Measurements from ENCODE around the gene GATAD1. TPM values are rescaled to one million over a fixed set of nuclear protein-coding genes. Genes with fewer than 3 reads are reported as not detected.

The GATAD1 gene
- total and polyA plus RNA-seq, 2 of the 13 experiments (the other 11 are each of a cell fraction or from before 2014, with no cell fraction given): 20.6 to 42.1 TPM

GRCh38 chr7:92464515-92464914 lies 17.2 kb downstream of the GATAD1 start:
- Histone ChIP-seq H4K20me1 (ENCODE audit: insufficient read depth, low read length) (no peaks in the 10 kb centered on the region), H2AFZ (ENCODE audit: low read length) (no peak overlapping the region), H3K4me1 (ENCODE audit: insufficient read depth, low read length) (no peaks in the 10 kb centered on the region), H3K9me3 (ENCODE audit: low read length) (no peaks in the 10 kb centered on the region), H3K4me2 (ENCODE audit: low read depth, low read length) (no peak overlapping the region), H3K79me2 (ENCODE audit: insufficient read depth, low read length) (no peaks in the 10 kb centered on the region), H3K9ac (ENCODE audit: insufficient read depth, low read depth, low read length) (no peak overlapping the region), H3K4me3 (replicated peaks in 1 of 3; ENCODE audit: insufficient read depth in 1 of 3, low read depth in 2 of 3, low read length in 3 of 3) (no peak overlapping the region), H3K36me3 (replicated peaks in 1 of 2; ENCODE audit: control insufficient read depth in 1 of 2, insufficient read depth in 2 of 2, low read length in 2 of 2) (no peaks in the 10 kb centered on the region), H3K27ac (ENCODE audit: extremely low read length, insufficient read depth, low read length) (no peak overlapping the region), H3K27me3 (ENCODE audit: control insufficient read depth in 1 of 2, insufficient read depth in 2 of 2, low read length in 2 of 2) (no peaks in the 10 kb centered on the region)
- in situ Hi-C loops (cut with HindIII; ENCODE audit: extremely low pct_ligation_motif_present, low pct_unique_long_range_greater_than_20kb) (no loop called here), intact Hi-C loops (cut with micrococcal nuclease; ENCODE audit: unreplicated experiment) (loop anchor here (5.0 to 10.0 kb wide), 3 partner anchors 42 to 590 kb away; partner anchors contain the start of gene MTERF1)
- ChIA-PET POLR2A (no interaction called here), CTCF (ENCODE audit: low intra/inter-chr PET ratio, low total read pairs) (no interaction called here)
- DNase-seq (ENCODE audit: low spot score): no peak
- no peak for FAIRE-seq
- TF ChIP-seq ZBTB20 (CRISPR knock-in tag; IDR thresholded peaks at IDR 0.05; ENCODE audit: borderline replicate concordance, low read depth): no peak
- TF ChIP-seq ASH2L (IDR thresholded peaks at IDR 0.05; ENCODE audit: insufficient read length, low read depth, low read length): no peak
- no peak for TF ChIP-seq AFF4 (CRISPR knock-in tag; IDR thresholded peaks at IDR 0.05)
- no peak for TF ChIP-seq PRDM4 (CRISPR knock-in tag; IDR thresholded peaks at IDR 0.05; ENCODE audit: borderline replicate concordance)
- no peak for TF ChIP-seq NFRKB (IDR thresholded peaks at IDR 0.05)
- TF ChIP-seq ZNF280D (CRISPR knock-in tag; IDR thresholded peaks at IDR 0.05): no peak
- no peak for ATAC-seq
- BruUV-seq (replicated peaks): no TSS peak
- 60% methylated on average over 3 of the region's 3 CpGs for WGBS (ENCODE audit: low lambda C conversion rate)
